ENCODE data around the gene HIPK2. TPM values are rescaled to one million over a fixed set of nuclear protein-coding genes. Genes with fewer than 3 reads are reported as not detected.

Gene HIPK2
- total RNA-seq, 1 donor from 2014 or later = 23.0 TPM

DNA sequence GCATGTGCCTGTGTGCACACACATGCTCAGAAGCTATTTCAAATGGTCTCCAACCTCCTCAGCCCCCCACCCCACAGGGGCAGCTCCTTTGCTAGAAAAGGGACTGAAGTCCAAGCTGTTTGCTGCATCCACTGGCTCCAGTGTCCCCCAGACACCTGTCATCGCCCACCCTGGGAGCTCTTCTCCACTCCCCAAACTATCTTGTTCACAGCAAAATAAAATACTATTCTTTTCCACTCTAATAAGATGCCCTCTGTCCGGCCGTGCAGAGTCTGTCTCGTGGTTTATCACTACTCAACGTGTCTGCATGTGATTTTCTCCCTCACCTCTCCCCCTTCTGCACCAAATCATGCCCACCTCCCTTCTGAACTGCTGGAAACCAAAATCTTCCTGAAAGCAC is 25.6 kb downstream of the HIPK2 start:
- POLR2A ChIA-PET = no interaction called here
- Mint-ChIP-seq H3K27me3 (no peaks in the 10 kb centered on the region), H3K36me3 (ENCODE audit: low read depth) (peaks cover 10% of the 10 kb centered on the region), H3K4me3 (no peak overlapping the region), H3K9me3 (no peaks in the 10 kb centered on the region), H3K4me1 (peaks cover 5% of the 10 kb centered on the region), H3K27ac (no peak overlapping the region)
- DNase-seq (no peak), ATAC-seq (ENCODE audit: low read depth) (no peak)
- TF ChIP-seq, protein P1, sequence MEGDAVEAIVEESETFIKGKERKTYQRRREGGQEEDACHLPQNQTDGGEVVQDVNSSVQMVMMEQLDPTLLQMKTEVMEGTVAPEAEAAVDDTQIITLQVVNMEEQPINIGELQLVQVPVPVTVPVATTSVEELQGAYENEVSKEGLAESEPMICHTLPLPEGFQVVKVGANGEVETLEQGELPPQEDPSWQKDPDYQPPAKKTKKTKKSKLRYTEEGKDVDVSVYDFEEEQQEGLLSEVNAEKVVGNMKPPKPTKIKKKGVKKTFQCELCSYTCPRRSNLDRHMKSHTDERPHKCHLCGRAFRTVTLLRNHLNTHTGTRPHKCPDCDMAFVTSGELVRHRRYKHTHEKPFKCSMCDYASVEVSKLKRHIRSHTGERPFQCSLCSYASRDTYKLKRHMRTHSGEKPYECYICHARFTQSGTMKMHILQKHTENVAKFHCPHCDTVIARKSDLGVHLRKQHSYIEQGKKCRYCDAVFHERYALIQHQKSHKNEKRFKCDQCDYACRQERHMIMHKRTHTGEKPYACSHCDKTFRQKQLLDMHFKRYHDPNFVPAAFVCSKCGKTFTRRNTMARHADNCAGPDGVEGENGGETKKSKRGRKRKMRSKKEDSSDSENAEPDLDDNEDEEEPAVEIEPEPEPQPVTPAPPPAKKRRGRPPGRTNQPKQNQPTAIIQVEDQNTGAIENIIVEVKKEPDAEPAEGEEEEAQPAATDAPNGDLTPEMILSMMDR (IDR thresholded peaks at IDR 0.05) = no peak
- CTCF ChIA-PET = no interaction called here
- intact Hi-C loops (cut with micrococcal nuclease) = no loop called here

DNA sequence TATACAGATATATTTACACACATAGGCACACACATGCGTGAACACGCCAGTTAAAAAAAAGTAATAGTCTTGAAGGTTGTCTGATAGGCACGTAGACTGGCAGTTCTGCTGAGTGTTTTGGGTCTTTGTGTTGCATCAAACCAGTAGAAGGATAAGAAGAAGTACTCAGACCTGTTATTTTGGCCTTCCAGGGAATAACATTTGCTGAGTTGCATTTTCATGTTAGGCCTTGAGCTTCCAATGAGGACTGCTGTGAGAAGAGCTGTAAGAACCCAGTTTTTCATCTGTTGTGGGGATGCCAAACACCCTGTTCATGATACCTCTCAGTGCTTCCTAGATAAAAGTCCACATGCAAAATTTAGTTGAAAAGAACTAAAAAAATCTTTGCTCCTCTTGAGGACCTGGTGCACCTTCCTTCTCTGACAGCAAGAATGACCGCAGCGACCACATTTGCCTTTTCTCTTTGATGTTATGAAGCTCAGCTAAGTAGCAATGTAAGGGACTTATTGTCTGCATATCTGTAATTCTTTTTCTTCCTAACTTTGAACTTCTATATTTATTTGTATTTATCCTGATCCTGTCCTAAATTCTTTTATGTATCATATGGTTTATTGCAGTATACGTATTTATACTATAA is 27.2 kb downstream of the HIPK2 start:
- peaks cover 8% of the 10 kb centered on the region for H3K4me1 Mint-ChIP-seq
- intact Hi-C loops (cut with micrococcal nuclease) = no loop called here
- H3K27me3 Mint-ChIP-seq = no peaks in the 10 kb centered on the region
- no peak overlapping the region for H3K4me3 Mint-ChIP-seq
- TF ChIP-seq, protein P1 (IDR thresholded peaks at IDR 0.05) = no peak
- DNase-seq = no peak
- H3K27ac Mint-ChIP-seq = no peak overlapping the region
- H3K9me3 Mint-ChIP-seq = no peaks in the 10 kb centered on the region
- ATAC-seq (ENCODE audit: low read depth) = no peak
- POLR2A ChIA-PET = interaction anchor here (0.7 kb wide), 1 partner anchor 228 kb away, joined by 4 read pairs; no protein-coding TSS in a partner anchor
- H3K36me3 Mint-ChIP-seq (ENCODE audit: low read depth) = peaks cover 10% of the 10 kb centered on the region
- CTCF ChIA-PET = no interaction called here

DNA sequence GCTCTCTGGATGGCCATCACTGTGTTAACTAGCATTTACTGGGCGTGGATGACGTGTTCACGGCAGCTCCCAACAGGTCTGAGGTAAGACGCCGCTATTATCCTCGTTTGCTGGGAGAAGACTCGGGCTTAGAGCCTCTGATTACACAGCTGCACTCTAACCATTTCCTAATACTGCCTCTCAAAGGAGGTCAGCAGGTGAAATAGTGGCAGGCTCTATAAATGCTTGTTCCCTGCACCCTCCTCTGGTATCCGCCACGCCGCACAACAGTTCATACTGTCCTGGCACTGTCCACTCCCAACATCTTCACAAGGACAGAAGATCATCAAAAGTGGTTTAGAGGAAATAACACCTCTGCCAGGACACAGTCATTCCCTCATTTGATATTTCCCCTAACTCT is 28.3 kb downstream of the HIPK2 start:
- no peaks in the 10 kb centered on the region for H3K27me3 Mint-ChIP-seq
- no peak for ATAC-seq (ENCODE audit: low read depth)
- H3K36me3 Mint-ChIP-seq (ENCODE audit: low read depth) = peaks cover 6% of the 10 kb centered on the region
- CTCF ChIA-PET = no interaction called here
- peaks cover 4% of the 10 kb centered on the region for H3K4me1 Mint-ChIP-seq
- TF ChIP-seq, protein P1 (IDR thresholded peaks at IDR 0.05) = no peak
- no peak overlapping the region for H3K4me3 Mint-ChIP-seq
- POLR2A ChIA-PET = no interaction called here
- no peaks in the 10 kb centered on the region for H3K9me3 Mint-ChIP-seq
- intact Hi-C loops (cut with micrococcal nuclease) = no loop called here
- no peak for DNase-seq
- no peak overlapping the region for H3K27ac Mint-ChIP-seq

DNA sequence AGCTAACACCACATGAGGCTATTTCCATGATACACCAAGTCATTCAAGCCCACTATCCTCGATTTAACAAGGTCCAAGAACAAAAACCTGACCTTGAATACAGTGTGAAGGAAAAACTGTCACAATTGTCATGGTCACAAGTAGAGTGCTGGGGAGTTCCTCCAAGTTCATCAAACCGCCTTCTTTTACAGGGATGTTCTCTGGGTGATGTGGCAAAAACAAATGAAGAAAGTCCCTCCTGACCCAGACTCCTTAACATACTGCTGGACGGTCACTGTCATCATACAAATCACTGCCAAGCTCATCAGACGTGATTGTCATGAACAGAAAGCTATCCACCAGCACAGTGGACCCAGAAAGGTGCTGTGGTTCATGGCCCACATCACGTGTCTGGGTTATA is 28.9 kb downstream of the HIPK2 start:
- ChIA-PET CTCF (no interaction called here), POLR2A (no interaction called here)
- no peak overlapping the region for H3K4me3 Mint-ChIP-seq
- DNase-seq (no peak), ATAC-seq (ENCODE audit: low read depth) (no peak)
- no peak overlapping the region for H3K27ac Mint-ChIP-seq
- intact Hi-C loops (cut with micrococcal nuclease) = no loop called here
- TF ChIP-seq, protein P1 (IDR thresholded peaks at IDR 0.05) = no peak
- H3K36me3 Mint-ChIP-seq (ENCODE audit: low read depth) = peaks cover under 1% of the 10 kb centered on the region
- peaks cover 8% of the 10 kb centered on the region for H3K4me1 Mint-ChIP-seq
- H3K9me3 Mint-ChIP-seq = no peaks in the 10 kb centered on the region
- H3K27me3 Mint-ChIP-seq = no peaks in the 10 kb centered on the region

DNA sequence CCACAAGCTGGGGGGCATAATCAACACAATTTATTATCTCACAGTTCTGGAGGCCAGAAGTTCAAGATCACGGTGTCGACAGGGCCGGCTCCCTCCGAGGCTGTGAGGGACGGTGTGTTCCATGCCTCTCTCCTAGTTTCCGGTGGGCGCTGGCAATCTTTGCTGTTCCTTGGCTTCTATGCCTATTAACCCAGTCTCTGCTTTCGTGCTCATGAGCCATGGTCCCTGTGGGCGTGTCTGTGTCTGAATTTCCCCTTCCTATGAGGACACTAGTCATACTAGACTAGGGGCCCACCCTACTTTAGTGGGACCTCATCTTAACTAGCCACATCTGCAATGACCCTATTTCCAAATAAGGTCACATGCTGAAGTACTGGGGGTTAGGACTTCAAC is 29.4 kb downstream of the HIPK2 start:
- Mint-ChIP-seq H3K4me1 (peaks cover 12% of the 10 kb centered on the region), H3K27ac (no peak overlapping the region), H3K4me3 (no peak overlapping the region), H3K27me3 (no peaks in the 10 kb centered on the region), H3K9me3 (no peaks in the 10 kb centered on the region), H3K36me3 (ENCODE audit: low read depth) (no peaks in the 10 kb centered on the region)
- intact Hi-C loops (cut with micrococcal nuclease) = no loop called here
- TF ChIP-seq, protein P1 (IDR thresholded peaks at IDR 0.05) = no peak
- ChIA-PET CTCF (no interaction called here), POLR2A (no interaction called here)
- ATAC-seq (ENCODE audit: low read depth) (no peak), DNase-seq (no peak)

Data from activated B cell treated with CpG ODN at 0.5 μM for 24 hours (primary cell).